ENCODE data around the gene CADM2. TPM values are rescaled to one million over a fixed set of nuclear protein-coding genes. Genes with fewer than 3 reads are reported as not detected.
"Not testable (repeated sequence)": the region's sequence is repeated elsewhere in the genome, so short reads cannot be mapped to it uniquely, and the experiment has no call there.

Gene CADM2
- total RNA-seq, 1 donor from 2014 or later, result not detected

GRCh38 chr3:85867072-85867471 lies 908.3 kb downstream of the CADM2 start:
- DNase-seq (ENCODE audit: extremely low read depth, low read depth, low spot score), result no peak

- no peak for DNase-seq (ENCODE audit: extremely low read depth, low read depth, low spot score)
Observed at GRCh38 chr3:85875589-85875988, 916.8 kb downstream of the CADM2 start.

GRCh38 chr3:85877631-85878030 lies 918.8 kb downstream of the CADM2 start:
- no peak for DNase-seq (ENCODE audit: extremely low read depth, low read depth, low spot score)

GRCh38 chr3:85881833-85882393 lies 923.1 kb downstream of the CADM2 start:
- no peak for DNase-seq (ENCODE audit: extremely low read depth, low read depth, low spot score)

- DNase-seq (ENCODE audit: extremely low read depth, low read depth, low spot score), result no peak
Observed at GRCh38 chr3:85890043-85890555, 931.3 kb downstream of the CADM2 start.

- no peak for DNase-seq (ENCODE audit: extremely low read depth, low read depth, low spot score)
Observed at GRCh38 chr3:85903434-85903833, 944.6 kb downstream of the CADM2 start.

- no peak for DNase-seq (ENCODE audit: extremely low read depth, low read depth, low spot score)
Observed at GRCh38 chr3:85912980-85913379, 954.2 kb downstream of the CADM2 start.

- no peak for DNase-seq (ENCODE audit: extremely low read depth, low read depth, low spot score)
Observed at GRCh38 chr3:85922374-85922773, 963.6 kb downstream of the CADM2 start.

GRCh38 chr3:85930718-85931117 lies 971.9 kb downstream of the CADM2 start:
- DNase-seq (ENCODE audit: extremely low read depth, low read depth, low spot score), result no peak

GRCh38 chr3:85933326-85933725 lies 974.5 kb downstream of the CADM2 start:
- no peak for DNase-seq (ENCODE audit: extremely low read depth, low read depth, low spot score)

- DNase-seq (ENCODE audit: extremely low read depth, low read depth, low spot score), result no peak
Observed at GRCh38 chr3:85935171-85935570, 976.4 kb downstream of the CADM2 start.

- no peak for DNase-seq (ENCODE audit: extremely low read depth, low read depth, low spot score)
Observed at GRCh38 chr3:85939074-85939482, 980.3 kb downstream of the CADM2 start.

- no peak for DNase-seq (ENCODE audit: extremely low read depth, low read depth, low spot score)
Observed at GRCh38 chr3:85950435-85950834, 991.6 kb downstream of the CADM2 start.

- no peak for DNase-seq (ENCODE audit: extremely low read depth, low read depth, low spot score)
Observed at GRCh38 chr3:85960793-85961192, 1002.0 kb downstream of the CADM2 start.

GRCh38 chr3:85977615-85978338 lies 1019.0 kb downstream of the CADM2 start:
- DNase-seq (ENCODE audit: extremely low read depth, low read depth, low spot score), result no peak

GRCh38 chr3:85979034-85979433 lies 1020.2 kb downstream of the CADM2 start:
- DNase-seq (ENCODE audit: extremely low read depth, low read depth, low spot score), result no peak

GRCh38 chr3:85989581-85989980 lies 1030.8 kb downstream of the CADM2 start:
- not testable (repeated sequence) for DNase-seq (ENCODE audit: extremely low read depth, low read depth, low spot score)

- DNase-seq (ENCODE audit: extremely low read depth, low read depth, low spot score), result no peak
Observed at GRCh38 chr3:86029590-86029989, 1070.8 kb downstream of the CADM2 start.

- no peak for DNase-seq (ENCODE audit: extremely low read depth, low read depth, low spot score)
Observed at GRCh38 chr3:86037916-86038315, 1079.1 kb downstream of the CADM2 start.

- DNase-seq (ENCODE audit: extremely low read depth, low read depth, low spot score), result no peak
Observed at GRCh38 chr3:86046436-86047136, 1087.8 kb downstream of the CADM2 start.

- no peak for DNase-seq (ENCODE audit: extremely low read depth, low read depth, low spot score)
Observed at GRCh38 chr3:86047161-86047560, 1088.4 kb downstream of the CADM2 start.

- no peak for DNase-seq (ENCODE audit: extremely low read depth, low read depth, low spot score)
Observed at GRCh38 chr3:86051058-86051457, 1092.3 kb downstream of the CADM2 start.
